H9 (cell line): Measurements from ENCODE around the gene RBFOX1. TPM values are rescaled to one million over a fixed set of nuclear protein-coding genes. Genes with fewer than 3 reads are reported as not detected.

Experiments used
- DNase-seq: peaks from one replicate; pipeline ENCODE4 v3.0.0-alpha.2; 2017
- H2AFZ ChIP-seq: one replicate; pipeline ENCODE4 v1.6.1; 2013; ENCODE audit warnings: mild to moderate bottlenecking, low read length, control low read depth, moderate library complexity
- H2AK5ac ChIP-seq: 2 replicates; pipeline ENCODE4 v1.6.1; 2013; ENCODE audit warnings: low read length, control low read depth, mixed read lengths; ENCODE audit not compliant: insufficient read length
- H2BK120ac ChIP-seq: one replicate; pipeline ENCODE4 v1.6.1; 2013; ENCODE audit warnings: low read depth, mild to moderate bottlenecking, low read length, control low read depth, inconsistent platforms; ENCODE audit not compliant: poor library complexity, severe bottlenecking
- H2BK12ac ChIP-seq: 2 replicates; pipeline ENCODE4 v1.6.1; 2013; ENCODE audit warnings: low read length, control low read depth, mixed read lengths, low read depth; ENCODE audit not compliant: insufficient read length
- H2BK15ac ChIP-seq: 2 replicates; pipeline ENCODE4 v1.6.1; 2013; ENCODE audit warnings: low read depth, low read length, control low read depth
- H2BK20ac ChIP-seq: one replicate; pipeline ENCODE4 v1.6.1; 2013; ENCODE audit warnings: low read depth, mild to moderate bottlenecking, low read length, control low read depth, inconsistent platforms; ENCODE audit not compliant: poor library complexity, severe bottlenecking
- H2BK5ac ChIP-seq: 2 replicates; pipeline ENCODE4 v1.6.1; 2013; ENCODE audit warnings: low read length, control low read depth, mixed read lengths; ENCODE audit not compliant: insufficient read length
- H3K14ac ChIP-seq: 2 replicates; pipeline ENCODE4 v1.6.1; 2013; ENCODE audit warnings: low read length, control low read depth; ENCODE audit not compliant: insufficient read depth
- H3K18ac ChIP-seq: 2 replicates; pipeline ENCODE4 v1.6.1; 2013; ENCODE audit warnings: low read depth, mild to moderate bottlenecking, mixed read lengths, low read length, control low read depth; ENCODE audit not compliant: insufficient read length
- H3K23ac ChIP-seq: 2 replicates; pipeline ENCODE4 v1.6.1; 2013; ENCODE audit warnings: low read length, control low read depth, mixed read lengths, low read depth; ENCODE audit not compliant: insufficient read length
- H3K23me2 ChIP-seq: 2 replicates; pipeline ENCODE4 v1.6.1; 2013; ENCODE audit warnings: low read depth, mild to moderate bottlenecking, mixed read lengths, low read length, control low read depth; ENCODE audit not compliant: insufficient read length, poor library complexity, severe bottlenecking
- H3K27ac ChIP-seq: 2 replicates; pipeline ENCODE4 v1.5.1; 2013; ENCODE audit warnings: low read length, control low read depth, mixed read lengths, low read depth; ENCODE audit not compliant: insufficient read length
- H3K27me3 ChIP-seq: 2 replicates; pipeline ENCODE4 v1.6.1; 2013; ENCODE audit warnings: low read length, control low read depth, inconsistent platforms; ENCODE audit not compliant: insufficient read depth
- H3K4ac ChIP-seq: 2 replicates; pipeline ENCODE4 v1.6.1; 2013; ENCODE audit warnings: low read depth, mild to moderate bottlenecking, control low read depth, inconsistent platforms, low read length, moderate library complexity
- H3K4me1 ChIP-seq: 2 replicates; pipeline ENCODE4 v1.6.1; 2013; ENCODE audit warnings: low read length, control low read depth, inconsistent platforms; ENCODE audit not compliant: insufficient read depth
- H3K4me2 ChIP-seq: 2 replicates; pipeline ENCODE4 v1.6.1; 2013; ENCODE audit warnings: low read length, control low read depth, mixed read lengths; ENCODE audit not compliant: insufficient read length, insufficient read depth
- H3K56ac ChIP-seq: 2 replicates; pipeline ENCODE4 v1.6.1; 2013; ENCODE audit warnings: low read depth, mild to moderate bottlenecking, mixed read lengths, low read length, control low read depth; ENCODE audit not compliant: insufficient read length
- H3K79me1 ChIP-seq: 2 replicates; pipeline ENCODE4 v1.6.1; 2013; ENCODE audit warnings: low read depth, mild to moderate bottlenecking, moderate library complexity, low read length, control low read depth, inconsistent platforms; ENCODE audit not compliant: insufficient read depth, poor library complexity, severe bottlenecking
- H3K79me2 ChIP-seq: 2 replicates; pipeline ENCODE4 v1.6.1; 2013; ENCODE audit warnings: low read length, control low read depth, inconsistent platforms; ENCODE audit not compliant: insufficient read depth
- H3K9ac ChIP-seq: 2 replicates; pipeline ENCODE4 v1.6.1; 2013; ENCODE audit warnings: low read length, control low read depth, mixed read lengths; ENCODE audit not compliant: insufficient read length; ENCODE audit errors: extremely low read depth
- H3K9me3 ChIP-seq: one replicate; pipeline ENCODE4 v1.6.1; 2013; ENCODE audit warnings: low read depth, low read length, inconsistent platforms; ENCODE audit not compliant: control insufficient read depth
- H3T11ph ChIP-seq: one replicate; pipeline ENCODE4 v1.6.1; 2013; ENCODE audit warnings: mild to moderate bottlenecking, low read length, control low read depth, inconsistent platforms
- H4K20me1 ChIP-seq: one replicate; pipeline ENCODE4 v1.6.1; 2013; ENCODE audit not compliant: control insufficient read depth, insufficient read length, insufficient read depth
- H4K5ac ChIP-seq: 2 replicates; pipeline ENCODE4 v1.6.1; 2013; ENCODE audit warnings: low read depth, mild to moderate bottlenecking, mixed read lengths, low read length, control low read depth; ENCODE audit not compliant: insufficient read length
- H4K8ac ChIP-seq: replicated peaks from 2 replicates; pipeline ENCODE4 v1.6.1; 2013; ENCODE audit warnings: low read length, control low read depth, mixed read lengths, low read depth; ENCODE audit not compliant: insufficient read length
- H4K91ac ChIP-seq: 2 replicates; pipeline ENCODE4 v1.6.1; 2013; ENCODE audit warnings: low read depth, mild to moderate bottlenecking, moderate library complexity, mixed read lengths, low read length, control low read depth; ENCODE audit not compliant: insufficient read length
- H3K27ac Mint-ChIP-seq, 3 experiments: 2 replicates in 2 of 3; 3 replicates in 1 of 3; pipeline ENCODE4 v1.8.0; 2020 to 2021; ENCODE audit warnings: mixed read lengths in 3 of 3, mild to moderate bottlenecking in 1 of 3, moderate library complexity in 1 of 3
- H3K27me3 Mint-ChIP-seq: 2 replicates; pipeline ENCODE4 v1.8.0; 2021; ENCODE audit warnings: low read depth, mild to moderate bottlenecking, moderate library complexity, mixed read lengths
- H3K36me3 Mint-ChIP-seq, 3 experiments: 2 replicates in 2 of 3; 3 replicates in 1 of 3; pipeline ENCODE4 v1.8.0; 2020 to 2021; ENCODE audit warnings: low read depth in 3 of 3, mixed read lengths in 3 of 3; ENCODE audit not compliant: insufficient read depth in 1 of 3
- H3K4me1 Mint-ChIP-seq, 2 experiments: 2 replicates each; pipeline ENCODE4 v1.8.0; 2020; ENCODE audit warnings: mixed read lengths in 2 of 2
- H3K4me3 Mint-ChIP-seq, 2 experiments: 2 replicates in 1 of 2; 3 replicates in 1 of 2; pipeline ENCODE4 v1.8.0; 2020 to 2021; ENCODE audit warnings: mild to moderate bottlenecking in 2 of 2, mixed read lengths in 2 of 2, moderate library complexity in 1 of 2
- H3K9me3 Mint-ChIP-seq, 2 experiments: 2 replicates in 1 of 2; 3 replicates in 1 of 2; pipeline ENCODE4 v1.8.0; 2020; ENCODE audit warnings: mild to moderate bottlenecking in 2 of 2, mixed read lengths in 2 of 2, moderate library complexity in 1 of 2
- WGBS: extraction: QIAGEN DNeasy Blood & Tissue Kit; methylation state at CpG from one replicate; pipeline ENCODE4 v1.1.7; 2013; ENCODE audit warnings: missing lambda C conversion rate, low lambda C conversion rate, mixed read lengths; ENCODE audit not compliant: insufficient read length; ENCODE audit errors: extremely low coverage; 5-methylcytosine and 5-hydroxymethylcytosine counted together
- total RNA-seq: library from RNA; stranded (reverse); gene quantifications from 2 replicates; pipeline ENCODE4 v1.2.1, GENCODE V29; 2021
- TF ChIP-seq, protein P1 (sequence below): fragments of 200-600 bp; sonication (generic); conservative IDR thresholded peaks from 3 replicates; pipeline ENCODE4 v1.8.0; 2021; ENCODE audit warnings: antibody characterized with exemption, mild to moderate bottlenecking

Gene RBFOX1
- total RNA-seq, 1 experiment from 2014 or later, result 2.0 TPM

DNA sequence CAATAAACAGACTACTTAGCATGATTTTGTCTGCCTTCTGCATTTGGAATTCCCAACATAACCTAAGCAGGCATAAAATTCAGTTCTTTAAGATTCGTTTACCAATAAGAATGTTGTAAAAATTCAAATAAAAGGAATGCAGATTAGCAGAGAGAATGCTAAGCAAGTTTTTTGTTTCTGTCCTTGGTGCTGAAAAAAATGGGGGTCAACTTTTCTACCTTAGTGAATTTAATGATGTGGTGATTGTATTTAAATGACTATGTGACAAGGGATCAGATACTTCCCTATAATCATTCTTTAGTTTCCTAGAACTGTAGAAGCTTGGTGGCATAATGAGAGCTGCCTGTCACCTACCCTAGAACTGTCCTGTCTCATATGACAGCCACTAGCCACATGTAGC lies 159.5 kb downstream of the RBFOX1 start:
- no peak overlapping the region for H2BK5ac ChIP-seq
- no peak overlapping the region for H3K56ac ChIP-seq
- TF ChIP-seq, protein P1, sequence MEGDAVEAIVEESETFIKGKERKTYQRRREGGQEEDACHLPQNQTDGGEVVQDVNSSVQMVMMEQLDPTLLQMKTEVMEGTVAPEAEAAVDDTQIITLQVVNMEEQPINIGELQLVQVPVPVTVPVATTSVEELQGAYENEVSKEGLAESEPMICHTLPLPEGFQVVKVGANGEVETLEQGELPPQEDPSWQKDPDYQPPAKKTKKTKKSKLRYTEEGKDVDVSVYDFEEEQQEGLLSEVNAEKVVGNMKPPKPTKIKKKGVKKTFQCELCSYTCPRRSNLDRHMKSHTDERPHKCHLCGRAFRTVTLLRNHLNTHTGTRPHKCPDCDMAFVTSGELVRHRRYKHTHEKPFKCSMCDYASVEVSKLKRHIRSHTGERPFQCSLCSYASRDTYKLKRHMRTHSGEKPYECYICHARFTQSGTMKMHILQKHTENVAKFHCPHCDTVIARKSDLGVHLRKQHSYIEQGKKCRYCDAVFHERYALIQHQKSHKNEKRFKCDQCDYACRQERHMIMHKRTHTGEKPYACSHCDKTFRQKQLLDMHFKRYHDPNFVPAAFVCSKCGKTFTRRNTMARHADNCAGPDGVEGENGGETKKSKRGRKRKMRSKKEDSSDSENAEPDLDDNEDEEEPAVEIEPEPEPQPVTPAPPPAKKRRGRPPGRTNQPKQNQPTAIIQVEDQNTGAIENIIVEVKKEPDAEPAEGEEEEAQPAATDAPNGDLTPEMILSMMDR, result no peak
- WGBS, result no CpG with 5 or more reads among the region's 1 CpG
- H4K8ac ChIP-seq, result no peak overlapping the region
- no peak overlapping the region for H2AK5ac ChIP-seq
- no peaks in the 10 kb centered on the region for H3K9me3 ChIP-seq
- H4K91ac ChIP-seq, result no peak overlapping the region
- H4K20me1 ChIP-seq, result no peaks in the 10 kb centered on the region
- no peaks in the 10 kb centered on the region; a peak in 1 of 5 replicates for H3K9me3 Mint-ChIP-seq
- no peak overlapping the region for H3T11ph ChIP-seq
- no peak overlapping the region for H3K4me3 Mint-ChIP-seq
- no peak overlapping the region for H3K18ac ChIP-seq
- no peak overlapping the region for H3K9ac ChIP-seq
- no peak overlapping the region for H2BK12ac ChIP-seq
- H3K4me1 Mint-ChIP-seq, result no peaks in the 10 kb centered on the region
- H3K23ac ChIP-seq, result no peak overlapping the region
- no peak overlapping the region for H2BK20ac ChIP-seq
- no peaks in the 10 kb centered on the region for H3K36me3 Mint-ChIP-seq
- no peaks in the 10 kb centered on the region for H3K27me3 ChIP-seq
- no peaks in the 10 kb centered on the region for H3K79me1 ChIP-seq
- H3K27ac ChIP-seq, result no peak overlapping the region
- DNase-seq, result no peak
- no peaks in the 10 kb centered on the region for H3K79me2 ChIP-seq
- H4K5ac ChIP-seq, result no peak overlapping the region
- H3K4me2 ChIP-seq, result no peak overlapping the region
- no peak overlapping the region for H2BK120ac ChIP-seq
- H3K14ac ChIP-seq, result no peak overlapping the region
- H2BK15ac ChIP-seq, result no peak overlapping the region
- H3K4ac ChIP-seq, result no peak overlapping the region
- H3K27me3 Mint-ChIP-seq, result peaks cover 9% of the 10 kb centered on the region
- no peak overlapping the region for H3K27ac Mint-ChIP-seq
- H3K23me2 ChIP-seq, result no peaks in the 10 kb centered on the region
- no peaks in the 10 kb centered on the region; the same call in 1 of the 2 replicates for H3K4me1 ChIP-seq
- H2AFZ ChIP-seq, result no peak overlapping the region
